HPDE6-E6E7 (cell line): ENCODE measurements around the gene PABPC1L.
A peak's percentile ranks its signal among the peaks of the same experiment; 100 is the strongest.
"Not testable (repeated sequence)": the region's sequence is repeated elsewhere in the genome, so short reads cannot be mapped to it uniquely, and the experiment has no call there.

Source experiments
- DNase-seq: peaks from one replicate; pipeline ENCODE4 v3.0.0; 2011; ENCODE audit warnings: missing footprints; ENCODE audit errors: extremely low spot score

Gene PABPC1L

DNA sequence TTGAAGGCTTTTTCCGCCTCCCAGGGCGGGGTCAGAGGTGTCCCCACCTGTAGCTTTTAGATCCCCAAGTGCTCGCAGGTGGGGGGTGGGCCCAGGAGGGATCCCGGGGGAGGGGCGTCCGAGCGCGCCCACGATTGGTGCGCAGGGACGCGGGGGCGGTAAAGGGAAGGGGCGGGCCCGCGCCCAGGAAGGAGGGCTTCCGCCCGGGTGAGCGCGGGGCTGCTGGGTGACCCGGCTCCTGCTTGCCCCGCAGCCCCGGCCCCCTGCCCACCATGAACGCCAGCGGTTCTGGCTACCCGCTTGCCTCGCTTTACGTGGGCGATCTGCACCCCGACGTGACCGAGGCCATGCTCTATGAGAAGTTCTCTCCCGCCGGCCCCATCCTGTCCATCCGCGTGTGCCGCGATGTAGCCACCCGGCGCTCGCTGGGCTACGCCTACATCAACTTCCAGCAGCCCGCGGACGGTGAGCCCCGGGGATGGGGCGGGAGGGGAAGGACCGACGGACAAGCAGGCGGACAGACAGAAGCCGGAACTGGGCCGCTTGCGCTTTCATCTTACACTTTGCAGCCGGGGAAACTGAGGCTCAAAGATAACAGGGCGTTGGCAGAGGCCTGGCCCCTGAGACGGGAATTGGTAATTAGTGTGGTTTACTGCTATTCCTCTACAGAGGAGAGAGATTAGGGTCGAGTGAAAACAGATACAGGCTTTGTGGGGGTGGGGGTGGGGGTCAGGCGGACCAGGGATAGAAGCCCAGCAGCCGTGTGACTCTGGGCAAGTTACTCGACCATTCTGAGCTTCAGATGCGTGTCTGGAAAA, at the start of gene PABPC1L:
TSS of gene PABPC1L (plus strand) at position 189 of the 818 bp plus-strand sequence. CDS start at position 273, 84 bp downstream.
- DNase-seq = peak; percentile 95

DNA sequence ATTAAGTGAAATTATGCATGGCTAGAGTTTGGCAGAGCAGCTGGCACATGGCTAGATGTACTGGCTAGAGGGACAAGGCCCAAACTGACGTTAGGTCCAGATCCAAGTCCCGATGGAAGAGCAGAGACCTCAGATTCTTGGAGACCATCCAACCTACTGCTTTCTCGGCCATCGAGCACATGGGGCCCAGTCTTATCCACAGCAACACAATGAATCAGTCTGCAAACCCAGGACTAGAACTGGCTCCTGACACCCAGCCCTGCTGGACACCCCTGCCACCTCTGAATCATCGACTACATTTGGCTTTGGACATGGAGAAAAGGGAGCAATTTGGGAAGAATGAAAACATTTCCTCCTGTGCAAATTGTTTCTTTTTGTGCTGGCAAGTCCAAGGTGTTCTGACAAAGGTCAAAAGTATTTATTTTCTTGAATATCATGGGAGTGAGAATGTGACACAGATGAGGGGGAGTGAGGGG, 48.3 kb upstream of the PABPC1L start:
- DNase-seq = peak; percentile 49

- DNase-seq = no peak
Measured at GRCh38 chr20:44862286-44862685, 47.6 kb upstream of the PABPC1L start.

GRCh38 chr20:44863365-44864084, 46.3 kb upstream of the PABPC1L start:
- DNase-seq = not testable (repeated sequence)

- not testable (repeated sequence) for DNase-seq
Measured at GRCh38 chr20:44864493-44864892, 45.4 kb upstream of the PABPC1L start.

- DNase-seq = no peak
Measured at GRCh38 chr20:44866703-44867335, 43.0 kb upstream of the PABPC1L start.

DNA sequence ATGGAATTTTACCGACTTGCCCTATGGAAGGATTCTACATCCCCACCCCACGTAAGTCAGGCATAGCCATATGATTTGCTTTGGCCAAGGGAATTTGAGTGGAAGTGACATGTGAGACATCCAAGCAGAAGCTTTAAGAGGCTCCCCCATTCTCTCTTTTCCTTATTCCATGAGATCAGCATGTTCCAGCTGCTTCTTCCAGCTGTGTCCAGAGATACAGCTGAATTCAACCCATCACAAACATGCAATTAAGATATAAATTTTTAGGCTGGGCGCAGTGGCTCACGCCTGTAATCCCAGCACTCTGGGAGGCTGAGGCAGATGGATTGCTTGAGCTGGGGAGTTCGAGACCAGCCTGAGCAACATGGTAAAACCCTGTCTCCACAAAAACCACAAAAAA, 40.4 kb upstream of the PABPC1L start:
- no peak for DNase-seq

DNA sequence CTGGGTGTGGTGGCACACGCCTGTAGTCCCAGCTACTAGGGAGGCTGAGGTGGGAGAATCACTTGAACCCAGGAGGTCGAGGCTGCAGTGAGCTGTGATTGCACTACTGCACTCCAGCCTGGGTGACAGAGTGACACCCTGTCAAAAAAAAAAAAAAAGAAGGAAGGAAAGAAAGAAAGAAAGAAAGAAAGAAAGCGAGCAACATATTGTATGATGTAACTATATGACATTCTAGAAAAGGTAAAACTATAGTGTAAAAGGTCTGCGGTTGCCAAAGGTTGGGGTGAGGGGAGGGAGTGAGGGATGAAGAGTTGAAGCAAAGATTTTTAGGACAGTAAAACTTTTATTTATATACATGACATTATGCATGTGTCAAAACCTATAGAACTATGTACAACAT, 27.5 kb upstream of the PABPC1L start:
- not testable (repeated sequence) for DNase-seq

- no peak for DNase-seq
Measured at GRCh38 chr20:44883214-44883902, 26.5 kb upstream of the PABPC1L start.

DNA sequence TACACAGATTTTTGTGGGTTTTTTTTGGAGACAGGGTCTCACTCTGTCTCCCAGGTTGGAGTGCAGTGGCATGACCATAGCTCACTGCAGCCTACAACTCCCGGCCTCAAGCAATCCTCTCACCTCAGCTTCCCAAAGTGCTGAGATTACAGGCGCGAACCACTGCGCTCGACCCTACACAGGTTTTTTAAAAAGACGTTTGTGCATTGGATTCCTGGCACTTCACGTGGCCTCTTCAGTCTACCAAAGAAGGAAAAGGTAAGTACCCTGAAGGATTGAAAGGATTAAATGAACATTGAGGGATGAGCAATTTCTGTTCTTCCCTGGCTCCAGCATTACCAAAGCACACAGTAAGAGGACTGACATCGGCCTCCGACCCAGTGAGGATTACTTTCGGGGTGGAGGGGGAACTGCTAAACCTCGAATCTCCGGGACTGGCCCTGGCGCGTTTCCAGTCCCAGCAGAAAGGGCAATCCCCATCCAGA, 24.9 kb upstream of the PABPC1L start:
- no peak for DNase-seq

GRCh38 chr20:44885392-44886265, 24.2 kb upstream of the PABPC1L start, which contains the start of gene YWHAB:
Gene YWHAB, plus strand, starts transcription at chr20:44885705. Its CDS starts 15,829 bp downstream, at chr20:44901534.
- peak; percentile 98 for DNase-seq

DNA sequence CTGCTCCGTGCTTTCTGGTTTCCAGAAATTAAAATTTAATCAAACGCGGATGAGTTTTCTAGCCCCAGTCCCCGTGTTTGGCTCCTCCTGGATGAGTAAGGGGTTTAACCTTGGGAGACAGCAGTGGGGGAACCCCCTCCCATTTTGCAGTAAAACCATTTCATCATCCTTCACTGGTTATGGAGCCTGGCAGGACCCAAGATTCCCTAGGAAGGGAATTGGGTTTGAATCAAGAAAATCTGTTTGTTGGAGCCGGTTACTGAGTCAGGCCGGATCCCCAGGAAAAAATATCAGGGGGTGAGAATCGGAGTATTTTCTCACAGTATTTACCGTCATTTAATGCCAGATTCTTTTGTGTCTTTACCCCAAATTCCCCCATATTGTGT, 23.6 kb upstream of the PABPC1L start:
- no peak for DNase-seq

DNA sequence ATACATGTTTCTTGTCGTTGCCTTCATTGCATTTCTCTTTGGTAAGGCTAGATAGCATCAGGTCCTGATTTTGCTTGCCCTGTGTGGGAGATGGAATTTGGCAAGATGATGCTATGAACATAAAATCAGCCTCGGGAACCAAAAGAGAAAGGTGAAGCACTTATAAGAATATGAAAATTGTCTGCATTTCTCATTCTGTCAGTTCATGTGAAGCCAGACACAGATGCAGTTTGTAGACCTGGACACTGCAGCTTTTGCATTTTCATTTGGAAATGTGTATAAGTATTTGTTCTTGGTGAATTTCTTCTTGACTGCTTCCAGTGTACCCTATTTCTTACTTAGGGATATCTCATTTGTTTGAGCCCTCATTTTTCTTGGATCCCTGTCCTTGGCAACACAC, 23.0 kb upstream of the PABPC1L start:
- DNase-seq = no peak

DNA sequence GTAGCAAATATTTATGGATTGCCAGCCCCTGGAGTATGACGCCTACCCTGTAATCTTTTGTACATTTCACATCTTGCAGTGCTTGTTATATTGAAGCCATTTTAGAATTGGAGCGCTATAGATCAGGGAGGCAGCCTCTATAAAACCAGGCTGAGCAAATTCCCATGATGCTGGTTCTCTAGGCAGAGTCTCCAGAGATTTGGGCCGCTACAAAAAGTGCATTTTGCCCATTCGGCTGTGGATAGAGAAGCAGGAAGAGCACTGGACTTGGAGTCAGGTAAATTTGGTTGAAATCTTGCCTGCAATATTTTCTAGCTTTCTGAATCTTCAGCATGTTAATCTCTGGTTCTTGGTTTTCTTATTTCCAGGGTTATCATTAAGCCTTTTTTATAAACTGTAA, 22.4 kb upstream of the PABPC1L start:
- no peak for DNase-seq

GRCh38 chr20:44888226-44889103, 21.4 kb upstream of the PABPC1L start:
- DNase-seq = peak; percentile 79

DNA sequence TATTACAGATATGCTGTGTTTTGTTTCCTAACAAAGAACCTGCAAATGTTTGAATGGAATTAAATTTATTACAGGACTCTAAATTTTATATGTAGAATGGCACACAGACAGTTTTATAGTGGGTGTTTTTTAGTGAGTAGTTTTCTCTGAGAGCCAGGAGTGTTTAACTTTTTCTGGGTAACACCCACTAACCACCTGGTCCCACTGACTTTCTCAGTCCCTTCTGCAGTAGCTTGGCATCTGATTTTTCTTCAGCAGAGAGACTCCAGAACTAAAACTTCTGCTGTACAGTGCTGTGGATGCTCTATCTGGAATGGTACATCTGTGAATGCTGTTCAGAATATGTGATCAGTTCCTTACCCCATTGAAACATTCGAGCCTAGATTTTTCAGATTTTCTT, 18.0 kb upstream of the PABPC1L start:
- no peak for DNase-seq

DNA sequence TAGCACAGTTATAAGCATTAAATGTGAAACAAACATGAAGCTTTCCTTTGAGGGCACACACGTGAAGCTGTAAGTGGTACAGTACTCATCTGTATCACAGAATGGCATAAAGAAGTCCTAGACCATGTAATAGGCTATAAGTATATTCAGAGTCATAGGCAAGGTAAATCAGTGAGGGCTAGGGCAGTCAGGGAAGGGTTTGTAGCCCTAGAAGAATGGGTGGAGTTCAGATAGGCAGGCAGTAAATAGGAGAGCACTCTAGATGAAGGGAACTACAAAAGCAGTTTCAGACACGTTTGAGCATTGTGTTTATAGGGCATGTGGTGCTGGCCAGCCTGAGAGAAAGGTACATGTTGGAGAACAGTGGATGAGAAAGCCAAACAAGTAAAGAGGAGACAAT, 14.9 kb upstream of the PABPC1L start:
- DNase-seq = no peak

DNA sequence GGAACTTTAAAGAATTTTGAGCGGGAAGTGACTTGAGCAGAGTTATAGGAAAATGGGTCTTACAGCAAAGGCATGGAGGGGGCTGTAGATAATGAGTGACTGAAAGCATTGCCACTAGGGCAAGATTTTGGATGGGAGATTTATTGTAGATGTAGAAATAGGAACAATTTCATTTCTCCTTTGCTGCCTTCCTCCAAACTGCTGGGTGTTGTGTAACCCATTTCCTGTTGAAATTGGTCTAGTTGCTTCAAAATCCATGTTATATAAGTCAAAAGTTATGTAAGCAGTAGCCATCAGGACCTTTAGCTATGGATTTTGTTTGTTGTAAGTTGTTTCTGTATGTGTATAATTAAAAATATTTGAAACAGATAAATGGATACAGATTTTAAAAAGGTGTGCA, 13.3 kb upstream of the PABPC1L start:
- DNase-seq = no peak

GRCh38 chr20:44897133-44897532, 12.7 kb upstream of the PABPC1L start:
- DNase-seq = no peak
